Astrocyte (in vitro differentiated cells and primary cell): Measurements from ENCODE around the gene PTPN13. TPM values are rescaled to one million over a fixed set of nuclear protein-coding genes. Genes with fewer than 3 reads are reported as not detected.

ENCODE experiments used
- DNase-seq: peaks from one replicate; pipeline ENCODE4 v3.0.0-alpha.2; 2010; ENCODE audit warnings: low read depth
- FAIRE-seq: peaks from 2 replicates; lab custom pipeline; 2011; peaks lifted over from hg19 to GRCh38; lab: Jason Lieb, UNC
- H2AFZ ChIP-seq: 2 replicates; pipeline ENCODE4 v1.6.0; 2012; ENCODE audit warnings: low read depth, low read length, inconsistent platforms
- H3K27ac ChIP-seq: 2 replicates; pipeline ENCODE4 v1.5.1; 2011; ENCODE audit warnings: low read depth, low read length, inconsistent platforms
- H3K27me3 ChIP-seq: 2 replicates; pipeline ENCODE4 v1.6.0; 2011; ENCODE audit warnings: low read length, inconsistent platforms; ENCODE audit not compliant: insufficient read depth
- H3K36me3 ChIP-seq: 2 replicates; pipeline ENCODE4 v1.5.1; 2011; ENCODE audit warnings: low read length, inconsistent platforms; ENCODE audit not compliant: insufficient read depth
- H3K4me1 ChIP-seq: 2 replicates; pipeline ENCODE4 v1.5.1; 2011; ENCODE audit warnings: low read length, inconsistent platforms; ENCODE audit not compliant: insufficient read depth
- H3K4me2 ChIP-seq: 2 replicates; pipeline ENCODE4 v1.6.0; 2012; ENCODE audit warnings: low read length, inconsistent platforms
- H3K4me3 ChIP-seq: 2 replicates; pipeline ENCODE4 v1.5.1; 2011; ENCODE audit warnings: low read depth, mild to moderate bottlenecking, low read length, inconsistent platforms; ENCODE audit not compliant: insufficient read depth
- H3K79me2 ChIP-seq: 2 replicates; pipeline ENCODE4 v1.6.0; 2012; ENCODE audit warnings: mild to moderate bottlenecking, low read length, inconsistent platforms; ENCODE audit not compliant: insufficient read depth
- H3K9ac ChIP-seq: 2 replicates; pipeline ENCODE4 v1.6.0; 2012; ENCODE audit warnings: mild to moderate bottlenecking, low read length, inconsistent platforms
- H3K9me3 ChIP-seq: 2 replicates; pipeline ENCODE4 v1.5.1; 2012; ENCODE audit warnings: low read depth, mild to moderate bottlenecking, low read length, inconsistent platforms; ENCODE audit not compliant: insufficient read depth
- H4K20me1 ChIP-seq: 2 replicates; pipeline ENCODE4 v1.6.0; 2012; ENCODE audit warnings: low read length, inconsistent platforms; ENCODE audit not compliant: insufficient read depth
- H3K27ac Mint-ChIP-seq: one replicate; pipeline ENCODE4 v1.8.0; 2021; ENCODE audit warnings: mild to moderate bottlenecking, mixed read lengths; ENCODE audit not compliant: unreplicated experiment
- H3K27me3 Mint-ChIP-seq: one replicate; pipeline ENCODE4 v1.8.0; 2021; ENCODE audit warnings: low read depth, mixed read lengths; ENCODE audit not compliant: unreplicated experiment
- H3K36me3 Mint-ChIP-seq: one replicate; pipeline ENCODE4 v1.8.0; 2021; ENCODE audit warnings: low read depth, mixed read lengths; ENCODE audit not compliant: unreplicated experiment
- H3K4me1 Mint-ChIP-seq: one replicate; pipeline ENCODE4 v1.8.0; 2021; ENCODE audit warnings: low read depth, mixed read lengths; ENCODE audit not compliant: unreplicated experiment
- H3K4me3 Mint-ChIP-seq: one replicate; pipeline ENCODE4 v1.8.0; 2021; ENCODE audit warnings: mild to moderate bottlenecking, moderate library complexity, mixed read lengths; ENCODE audit not compliant: unreplicated experiment
- H3K9me3 Mint-ChIP-seq: one replicate; pipeline ENCODE4 v1.8.0; 2021; ENCODE audit warnings: mild to moderate bottlenecking, mixed read lengths; ENCODE audit not compliant: unreplicated experiment
- CTCF ChIP-seq: IDR thresholded peaks from 2 replicates; pipeline ENCODE4 v1.5.1; 2011; ENCODE audit warnings: low read depth, mild to moderate bottlenecking, inconsistent platforms, low read length, moderate library complexity; ENCODE audit not compliant: insufficient read depth
- EZH2 ChIP-seq: IDR thresholded peaks from 2 replicates; pipeline ENCODE4 v1.6.1; 2012; ENCODE audit warnings: mild to moderate bottlenecking, low read length, inconsistent platforms; ENCODE audit not compliant: insufficient read depth
- total RNA-seq: library from RNA; stranded (reverse); gene quantifications from 2 replicates; pipeline ENCODE4 v1.2.1, GENCODE V29; 2021

Gene PTPN13
- total RNA-seq, 1 donor from 2014 or later: 46.2 TPM

GRCh38 chr4:86657382-86657781 is 63.3 kb downstream of the PTPN13 start:
- Mint-ChIP-seq H3K4me1 (no peaks in the 10 kb centered on the region), H3K27me3 (no peaks in the 10 kb centered on the region), H3K27ac (no peak overlapping the region), H3K4me3 (no peak overlapping the region), H3K36me3 (peaks cover 33% of the 10 kb centered on the region), H3K9me3 (peaks cover 19% of the 10 kb centered on the region)
- no peak overlapping the region for H3K9ac ChIP-seq
- no peak overlapping the region for H3K4me2 ChIP-seq
- H4K20me1 ChIP-seq: no peaks in the 10 kb centered on the region
- no peak overlapping the region for H2AFZ ChIP-seq
- H3K9me3 ChIP-seq: no peaks in the 10 kb centered on the region
- no peak overlapping the region for H3K4me3 ChIP-seq
- no peak for TF ChIP-seq EZH2
- no peak for TF ChIP-seq CTCF
- no peaks in the 10 kb centered on the region for H3K4me1 ChIP-seq
- no peak overlapping the region for H3K27ac ChIP-seq
- H3K79me2 ChIP-seq: no peaks in the 10 kb centered on the region
- DNase-seq: no peak
- no peak for FAIRE-seq
- H3K27me3 ChIP-seq: no peaks in the 10 kb centered on the region
- no peaks in the 10 kb centered on the region for H3K36me3 ChIP-seq

GRCh38 chr4:86657910-86658309 is 63.8 kb downstream of the PTPN13 start:
- FAIRE-seq (no peak), DNase-seq (no peak)
- H2AFZ ChIP-seq: no peak overlapping the region
- no peaks in the 10 kb centered on the region for H3K36me3 ChIP-seq
- H3K27ac ChIP-seq: no peak overlapping the region
- H3K4me1 Mint-ChIP-seq: no peaks in the 10 kb centered on the region
- peaks cover 14% of the 10 kb centered on the region for H3K9me3 Mint-ChIP-seq
- H3K9me3 ChIP-seq: no peaks in the 10 kb centered on the region
- H3K4me3 ChIP-seq: no peak overlapping the region
- H3K27me3 Mint-ChIP-seq: no peaks in the 10 kb centered on the region
- H4K20me1 ChIP-seq: no peaks in the 10 kb centered on the region
- H3K27ac Mint-ChIP-seq: no peak overlapping the region
- H3K9ac ChIP-seq: no peak overlapping the region
- H3K4me3 Mint-ChIP-seq: no peak overlapping the region
- no peaks in the 10 kb centered on the region for H3K27me3 ChIP-seq
- no peaks in the 10 kb centered on the region for H3K79me2 ChIP-seq
- H3K4me2 ChIP-seq: no peak overlapping the region
- peaks cover 30% of the 10 kb centered on the region for H3K36me3 Mint-ChIP-seq
- no peaks in the 10 kb centered on the region for H3K4me1 ChIP-seq
- TF ChIP-seq CTCF: no peak
- no peak for TF ChIP-seq EZH2

GRCh38 chr4:86660401-86660800 is 66.3 kb downstream of the PTPN13 start:
- FAIRE-seq (no peak), DNase-seq (no peak)
- no peaks in the 10 kb centered on the region for H3K27me3 ChIP-seq
- H3K4me2 ChIP-seq: no peak overlapping the region
- H3K4me3 Mint-ChIP-seq: no peak overlapping the region
- no peak overlapping the region for H3K27ac Mint-ChIP-seq
- no peaks in the 10 kb centered on the region for H3K27me3 Mint-ChIP-seq
- TF ChIP-seq EZH2 (no peak), CTCF (no peak)
- no peaks in the 10 kb centered on the region for H3K79me2 ChIP-seq
- no peak overlapping the region for H3K9ac ChIP-seq
- no peak overlapping the region for H2AFZ ChIP-seq
- H4K20me1 ChIP-seq: no peaks in the 10 kb centered on the region
- H3K9me3 Mint-ChIP-seq: peaks cover 8% of the 10 kb centered on the region
- no peaks in the 10 kb centered on the region for H3K36me3 ChIP-seq
- peaks cover 7% of the 10 kb centered on the region for H3K4me1 ChIP-seq
- no peak overlapping the region for H3K27ac ChIP-seq
- H3K4me3 ChIP-seq: no peak overlapping the region
- no peaks in the 10 kb centered on the region for H3K9me3 ChIP-seq
- peaks cover 17% of the 10 kb centered on the region for H3K36me3 Mint-ChIP-seq
- H3K4me1 Mint-ChIP-seq: peaks cover 19% of the 10 kb centered on the region
